HG03139 (cell line): ENCODE results near the gene ARSH.
"Not testable (repeated sequence)": the region's sequence is repeated elsewhere in the genome, so short reads cannot be mapped to it uniquely, and the experiment has no call there.

ENCODE experiments used
- ATAC-seq: cut with Tn5 transposase; IDR thresholded peaks from one replicate; pipeline ENCODE4 v1.9.1; 2021; ENCODE audit not compliant: unreplicated experiment

The ARSH gene, protein sequence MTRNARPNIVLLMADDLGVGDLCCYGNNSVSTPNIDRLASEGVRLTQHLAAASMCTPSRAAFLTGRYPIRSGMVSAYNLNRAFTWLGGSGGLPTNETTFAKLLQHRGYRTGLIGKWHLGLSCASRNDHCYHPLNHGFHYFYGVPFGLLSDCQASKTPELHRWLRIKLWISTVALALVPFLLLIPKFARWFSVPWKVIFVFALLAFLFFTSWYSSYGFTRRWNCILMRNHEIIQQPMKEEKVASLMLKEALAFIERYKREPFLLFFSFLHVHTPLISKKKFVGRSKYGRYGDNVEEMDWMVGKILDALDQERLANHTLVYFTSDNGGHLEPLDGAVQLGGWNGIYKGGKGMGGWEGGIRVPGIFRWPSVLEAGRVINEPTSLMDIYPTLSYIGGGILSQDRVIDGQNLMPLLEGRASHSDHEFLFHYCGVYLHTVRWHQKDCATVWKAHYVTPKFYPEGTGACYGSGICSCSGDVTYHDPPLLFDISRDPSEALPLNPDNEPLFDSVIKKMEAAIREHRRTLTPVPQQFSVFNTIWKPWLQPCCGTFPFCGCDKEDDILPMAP

DNA sequence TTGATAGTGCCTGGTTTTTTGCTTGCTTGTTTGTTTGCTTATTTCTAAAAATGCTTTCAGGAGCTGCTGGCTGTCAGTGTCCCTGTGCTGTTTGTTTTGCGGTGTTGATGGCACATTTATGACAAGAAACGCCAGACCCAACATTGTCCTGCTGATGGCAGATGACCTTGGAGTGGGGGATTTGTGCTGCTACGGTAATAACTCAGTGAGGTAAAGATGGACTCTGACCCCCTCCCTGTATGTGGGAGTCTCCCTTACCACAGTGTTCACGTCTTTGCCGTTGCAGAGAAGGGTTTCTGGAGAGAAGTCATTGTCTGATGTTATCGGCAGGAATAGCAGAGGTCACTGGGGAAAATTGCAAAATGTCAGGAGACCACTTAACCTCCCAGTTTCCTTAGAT, at the start of gene ARSH:
TSS of gene ARSH (plus strand) at position 52 of the 400 bp plus-strand sequence. CDS start at position 119, 67 bp downstream.
- no peak for ATAC-seq

- ATAC-seq, result no peak
Measured at GRCh38 chrX:2958199-2958598, 48.1 kb upstream of the ARSH start.

DNA sequence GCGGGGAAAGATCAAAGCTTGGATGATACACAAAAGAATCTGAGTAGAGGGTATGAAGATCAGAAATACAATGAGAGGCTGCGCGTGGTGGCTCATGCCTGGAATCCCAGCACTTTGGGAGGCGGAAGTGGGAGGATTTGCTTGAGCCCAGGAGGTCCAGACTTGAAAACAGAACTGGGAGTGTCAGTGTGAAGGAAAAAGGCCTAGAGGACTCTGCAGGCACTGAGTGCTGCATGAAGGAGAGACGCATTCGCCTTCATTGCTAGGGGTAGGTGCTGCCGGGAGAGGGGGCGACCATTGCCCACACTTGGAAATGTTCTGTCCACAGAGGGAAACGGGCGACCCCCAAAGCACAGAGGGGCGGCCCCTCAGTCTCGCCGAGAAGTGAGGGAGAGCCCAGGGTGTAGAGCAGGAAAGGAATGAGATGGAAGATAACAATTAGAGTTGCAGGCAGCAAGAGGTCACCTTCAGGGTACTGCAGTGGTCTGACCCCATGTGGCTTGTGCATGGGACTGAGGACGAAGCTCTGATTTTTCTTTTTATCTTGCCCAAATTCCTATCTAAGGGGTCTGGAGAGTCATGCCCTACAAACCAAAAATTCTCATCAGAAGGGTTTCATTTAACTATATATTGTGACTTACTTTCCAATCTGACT, 45.4 kb upstream of the ARSH start:
- ATAC-seq, result no peak

DNA sequence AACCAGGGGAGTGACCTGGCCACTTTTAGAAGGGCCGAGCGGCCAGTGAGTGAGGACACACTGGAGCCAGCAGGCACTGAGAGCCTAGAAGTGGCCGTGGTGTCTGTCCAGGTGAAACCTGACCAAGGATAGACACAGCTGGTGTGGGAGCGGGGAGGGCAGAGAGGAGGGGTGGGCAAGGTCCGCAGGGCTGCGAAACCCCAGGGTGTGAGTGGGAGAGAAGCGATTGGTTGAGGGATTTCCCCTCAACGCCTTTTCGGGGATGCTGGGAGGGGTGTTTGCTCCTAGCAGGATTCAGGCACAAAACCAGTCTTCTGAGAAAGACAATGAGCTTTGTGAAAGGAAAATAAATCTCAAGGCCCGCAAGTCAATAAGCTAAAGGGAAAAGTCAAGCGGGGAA, 44.0 kb upstream of the ARSH start:
- ATAC-seq, result no peak

- not testable (repeated sequence) for ATAC-seq
Measured at GRCh38 chrX:2963449-2963848, 42.9 kb upstream of the ARSH start.

DNA sequence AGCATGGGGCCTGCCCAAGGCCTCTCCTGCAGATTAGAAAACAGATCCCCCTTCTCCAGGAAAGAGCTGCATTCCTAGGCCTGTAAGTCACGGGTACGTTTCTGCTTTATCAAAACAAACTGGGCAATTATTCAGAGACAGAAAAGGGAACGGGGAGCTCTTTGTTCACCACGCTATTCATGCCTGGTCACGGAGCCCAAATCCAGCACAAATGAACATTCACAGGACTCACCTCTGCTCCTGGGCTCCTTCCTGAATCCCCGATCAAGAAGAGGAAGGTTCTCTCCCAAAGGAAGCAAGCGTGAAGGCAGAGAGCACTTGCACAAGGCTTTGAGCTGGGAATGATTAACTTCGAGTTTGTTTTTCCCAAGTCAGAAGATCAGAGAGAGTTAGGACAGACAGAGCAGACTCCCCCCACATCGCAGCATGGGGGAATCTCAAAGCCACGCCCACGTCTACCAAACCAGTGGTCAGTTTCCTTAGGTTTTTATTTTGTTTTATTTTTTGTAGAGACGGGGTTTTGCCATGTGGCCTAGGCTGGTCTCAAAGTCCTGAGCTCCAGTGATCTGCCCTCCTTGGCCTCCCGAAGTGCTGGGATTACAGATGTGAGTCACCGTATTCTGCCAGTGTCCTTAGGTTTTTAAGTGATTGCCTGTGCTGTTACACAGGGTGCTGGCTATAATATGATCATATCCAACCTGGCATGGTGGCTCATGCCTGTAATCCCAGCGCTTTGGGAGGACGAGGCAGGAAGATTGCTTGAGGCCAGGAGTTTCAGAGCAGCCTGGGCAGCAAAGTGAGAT, 42.2 kb upstream of the ARSH start:
- ATAC-seq, result not testable (repeated sequence)

DNA sequence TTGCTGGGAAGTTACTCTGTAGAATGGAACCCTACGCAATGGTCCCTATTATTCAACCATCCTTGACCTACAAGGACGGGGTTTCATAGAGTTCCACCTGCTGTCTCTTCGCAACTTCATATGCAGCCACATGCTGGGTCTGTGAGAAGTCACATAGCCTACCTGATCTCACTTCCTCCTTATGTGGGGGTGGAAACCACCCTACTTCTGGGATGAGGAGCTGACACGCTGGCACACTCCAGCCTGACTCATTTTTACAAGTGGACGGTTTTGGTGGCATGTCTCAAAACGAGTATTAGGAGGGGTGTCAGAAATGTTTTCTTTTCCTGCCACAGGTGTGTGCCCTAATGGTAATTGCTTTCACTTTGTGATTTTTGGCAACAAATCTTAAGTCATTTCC, 40.4 kb upstream of the ARSH start:
- ATAC-seq, result no peak

GRCh38 chrX:2967012-2967411, 39.3 kb upstream of the ARSH start:
- ATAC-seq, result no peak

DNA sequence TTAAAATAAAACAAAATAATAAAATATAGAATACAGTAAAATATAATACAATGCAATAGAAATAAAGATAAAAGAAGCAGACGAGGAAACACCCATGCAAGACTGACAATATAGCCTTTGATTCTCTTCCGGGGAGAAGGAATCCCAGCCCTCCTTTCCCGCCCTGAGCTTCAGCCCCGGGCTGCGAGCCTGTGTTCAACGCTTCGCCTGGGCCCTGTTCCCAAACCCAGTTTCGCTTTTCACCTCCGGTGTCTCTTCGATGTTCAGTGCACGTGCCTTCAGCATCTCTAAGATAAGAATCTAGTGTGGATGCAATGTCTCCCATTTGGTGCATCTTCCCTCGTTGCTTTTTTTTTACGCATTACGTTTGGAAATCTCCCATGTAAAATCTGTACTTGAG, 38.8 kb upstream of the ARSH start:
- ATAC-seq, result no peak

DNA sequence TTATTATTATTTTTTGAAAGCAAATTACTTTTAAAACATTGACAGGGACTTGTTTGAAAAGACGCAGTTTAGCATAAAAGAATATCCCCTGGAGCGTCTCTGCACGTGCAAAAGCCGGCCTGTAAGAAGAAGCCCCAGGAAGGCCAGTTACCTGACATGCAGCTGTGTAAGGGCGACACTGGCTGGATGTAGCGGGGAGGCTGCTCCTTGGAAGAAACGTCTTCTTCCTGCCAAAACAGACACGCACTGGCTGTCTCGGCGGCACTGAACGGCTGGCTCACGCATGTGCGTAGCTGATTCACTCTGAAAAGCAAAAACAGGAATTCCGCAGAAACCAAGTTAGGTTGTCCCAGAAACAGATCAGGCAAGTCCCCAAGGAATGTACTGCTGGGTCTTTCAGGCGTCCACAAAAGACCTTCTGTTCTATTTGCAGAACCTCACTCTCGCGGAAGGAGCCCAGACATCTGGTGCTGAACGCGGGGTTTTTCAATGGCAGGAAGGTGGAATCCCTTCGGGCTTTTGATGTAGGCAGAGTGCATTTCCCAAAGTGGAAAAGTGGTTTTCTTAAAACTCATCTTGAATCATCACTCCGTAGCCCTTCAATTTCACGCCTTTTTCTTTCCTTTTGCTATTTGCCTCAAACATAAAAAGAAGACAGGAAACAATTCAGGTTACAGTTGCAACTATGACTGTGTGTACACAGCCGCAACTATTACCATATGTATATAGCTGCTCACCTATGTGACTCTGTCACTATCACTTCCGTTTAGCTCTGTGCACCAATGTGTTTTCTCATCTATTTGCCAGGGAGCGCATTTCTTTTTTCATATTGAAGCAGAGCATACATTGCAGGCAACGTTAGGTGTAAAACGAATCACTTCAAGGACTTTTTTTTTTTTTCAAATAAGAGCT, 38.1 kb upstream of the ARSH start:
- no peak for ATAC-seq

- no peak for ATAC-seq
Measured at GRCh38 chrX:2969021-2969420, 37.3 kb upstream of the ARSH start.

DNA sequence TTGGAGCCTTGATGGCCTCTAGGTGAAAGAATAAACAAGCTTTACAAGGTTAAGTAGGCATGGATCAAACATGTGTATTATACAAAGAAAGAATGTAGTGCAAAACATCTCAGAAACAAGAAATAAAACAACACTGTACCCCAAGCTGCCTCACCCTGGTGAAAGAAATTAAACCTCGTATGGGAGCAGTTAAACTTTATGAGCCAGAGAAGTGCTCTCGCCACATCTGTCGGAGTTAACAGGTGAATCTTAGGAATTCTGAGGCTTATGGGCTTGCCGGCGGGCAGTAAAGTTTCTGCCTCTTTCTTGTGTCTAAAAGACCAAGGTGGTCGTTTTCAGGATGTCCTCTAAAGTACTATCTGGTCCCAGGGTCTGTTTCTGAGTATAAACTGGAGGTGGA, 34.0 kb upstream of the ARSH start:
- ATAC-seq, result no peak

DNA sequence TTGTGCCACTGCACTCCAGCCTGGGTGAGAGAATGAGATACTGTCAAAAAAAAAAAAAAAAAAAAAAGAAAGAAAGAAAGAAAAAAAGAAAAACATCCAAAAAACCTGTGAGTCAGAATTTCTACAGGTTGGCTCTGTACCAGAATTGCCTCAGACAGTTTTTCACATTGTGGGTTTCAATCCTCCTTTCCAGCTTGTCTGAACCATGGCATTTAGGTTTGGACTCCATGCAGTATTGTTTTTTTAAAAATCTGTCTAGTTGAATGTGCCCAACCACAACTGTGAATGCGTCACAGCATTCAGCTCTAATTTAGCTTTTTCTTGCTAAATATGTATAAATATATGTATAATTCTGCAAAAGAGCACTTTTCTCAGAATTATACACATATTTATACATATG, 31.4 kb upstream of the ARSH start:
- no peak for ATAC-seq

GRCh38 chrX:2978639-2979038, 27.7 kb upstream of the ARSH start:
- not testable (repeated sequence) for ATAC-seq

GRCh38 chrX:2984342-2984741, 22.0 kb upstream of the ARSH start:
- ATAC-seq, result no peak

GRCh38 chrX:2989565-2989964, 16.8 kb upstream of the ARSH start:
- no peak for ATAC-seq

DNA sequence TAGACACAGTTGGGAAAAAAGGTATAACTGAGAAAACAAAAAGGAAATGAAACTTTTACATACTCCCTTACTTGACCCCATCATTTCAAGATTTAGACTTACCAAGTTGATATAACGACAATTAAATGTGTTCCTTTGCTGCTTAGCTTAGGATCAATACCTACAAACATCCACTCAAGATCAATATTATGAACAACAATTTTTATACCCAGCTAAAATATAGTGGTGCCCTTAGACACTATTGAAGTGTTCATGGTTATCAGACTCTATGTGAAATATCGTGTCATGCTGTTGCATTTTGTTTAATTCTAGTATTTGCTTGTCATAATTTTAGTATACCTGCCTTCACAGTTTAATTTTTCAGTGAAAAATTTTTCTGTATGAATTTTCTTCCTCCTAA, 4.2 kb downstream of the ARSH start:
- no peak for ATAC-seq

GRCh38 chrX:3017492-3017891, 11.1 kb downstream of the ARSH start:
- no peak for ATAC-seq

DNA sequence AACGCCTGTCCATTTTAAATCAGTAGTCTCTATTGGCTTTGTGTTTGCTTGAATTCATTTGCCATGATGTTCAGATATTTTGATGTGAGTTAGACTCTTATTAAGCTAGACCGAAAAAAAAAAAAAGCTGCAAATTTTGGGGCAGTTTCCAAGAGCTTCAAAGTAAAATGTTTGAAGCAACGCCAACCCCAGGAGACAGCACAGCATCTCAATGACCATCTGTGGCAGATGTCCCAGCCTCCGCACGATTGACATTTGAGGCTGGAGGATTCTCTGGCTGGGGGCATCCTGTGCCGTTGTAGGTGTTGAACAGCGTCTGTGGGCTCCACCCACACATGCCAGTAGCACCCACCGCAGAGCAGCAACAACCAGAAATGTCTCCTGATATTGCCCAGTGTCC, 17.8 kb downstream of the ARSH start:
- ATAC-seq, result no peak

DNA sequence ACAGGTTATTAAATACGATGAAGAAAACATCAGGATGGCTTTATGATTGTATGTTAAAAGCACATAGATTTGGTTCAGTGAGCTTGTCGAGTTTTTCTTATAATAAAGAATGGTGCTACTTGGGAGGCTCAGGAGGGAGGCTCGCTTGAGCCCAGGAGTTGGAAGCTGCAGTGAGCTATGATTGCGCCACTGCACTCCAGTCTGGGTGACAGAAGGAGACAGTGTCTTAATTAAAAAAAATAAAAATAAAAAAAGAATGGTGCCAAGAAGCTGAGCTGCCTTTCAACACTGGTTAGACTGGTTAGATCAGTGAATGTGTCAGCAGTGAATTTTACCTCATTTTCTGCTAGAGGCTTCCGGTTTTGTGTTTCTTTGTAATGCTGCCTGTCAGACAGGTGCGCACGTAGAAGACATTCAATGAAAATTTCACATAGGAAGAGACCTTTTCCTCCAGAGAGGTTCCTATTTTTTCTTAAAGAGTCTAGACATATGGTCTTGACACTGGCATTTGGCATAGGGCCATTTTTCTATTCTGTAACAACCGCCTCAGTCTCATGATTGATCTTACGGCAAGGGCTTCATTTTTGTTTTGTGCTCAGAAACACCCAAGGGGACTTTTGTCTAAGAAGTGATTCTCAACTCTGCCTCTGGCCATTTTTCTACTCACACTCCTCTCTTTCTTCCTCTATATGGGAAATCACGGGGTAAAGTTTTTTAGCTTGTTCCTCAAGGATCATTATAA, 19.9 kb downstream of the ARSH start:
- ATAC-seq, result no peak
